CD14-positive monocyte (primary cell): ENCODE data around the gene HDAC8. TPM values are rescaled to one million over a fixed set of nuclear protein-coding genes. Genes with fewer than 3 reads are reported as not detected.

Experiments used
- DNase-seq, 3 donors: peaks; one replicate each; pipeline ENCODE4 v3.0.0-alpha.2; 2011 to 2022
- H2AFZ ChIP-seq: 2 replicates; pipeline ENCODE4 v1.6.0; 2012; ENCODE audit warnings: mild to moderate bottlenecking, low read depth, low read length, inconsistent platforms; ENCODE audit not compliant: insufficient read depth, poor library complexity, severe bottlenecking
- H3K27ac ChIP-seq, 2 donors: 1 replicate in 1 of 2; 2 replicates in 1 of 2; pipeline ENCODE4 v1.5.1; 2012 to 2013; ENCODE audit warnings: low read length in 2 of 2, control low read depth in 1 of 2, inconsistent platforms in 1 of 2, low read depth in 1 of 2, mild to moderate bottlenecking in 1 of 2
- H3K27me3 ChIP-seq, 2 donors: one replicate each; pipeline versions ENCODE4 v1.6.0 to v1.6.1; 2011 to 2013; ENCODE audit warnings: low read length in 2 of 2; ENCODE audit not compliant: control insufficient read depth in 2 of 2, insufficient read depth in 2 of 2
- H3K36me3 ChIP-seq, 2 donors: replicated peaks in 1 of 2; 1 replicate in 1 of 2; 2 replicates in 1 of 2; pipeline versions ENCODE4 v1.5.1 to v1.6.1; 2012 to 2013; ENCODE audit warnings: low read length in 2 of 2, control low read depth in 1 of 2, inconsistent platforms in 1 of 2, mild to moderate bottlenecking in 1 of 2; ENCODE audit not compliant: insufficient read depth in 2 of 2, control insufficient read depth in 1 of 2
- H3K4me1 ChIP-seq, 2 donors: 1 replicate in 1 of 2; 2 replicates in 1 of 2; pipeline versions ENCODE4 v1.5.1 to v1.6.1; 2012 to 2013; ENCODE audit warnings: low read length in 2 of 2, control low read depth in 1 of 2, inconsistent platforms in 1 of 2, mild to moderate bottlenecking in 1 of 2, moderate library complexity in 1 of 2; ENCODE audit not compliant: insufficient read depth in 2 of 2, control insufficient read depth in 1 of 2
- H3K4me2 ChIP-seq: replicated peaks from 2 replicates; pipeline ENCODE3; 2012; ENCODE audit warnings: low read length, moderate library complexity, mild to moderate bottlenecking; ENCODE audit not compliant: poor library complexity, severe bottlenecking; ENCODE audit errors: extremely low read depth
- H3K4me3 ChIP-seq, 3 experiments: fragments of 200-600 bp in 1 of 3; sonication (generic) in 1 of 3; replicated peaks in 1 of 3; 1 replicate in 2 of 3; 2 replicates in 1 of 3; pipeline ENCODE4 v1.5.1; 2011 to 2013; ENCODE audit warnings: low read length in 3 of 3, mild to moderate bottlenecking in 3 of 3, control low read depth in 2 of 3, low read depth in 2 of 3, inconsistent platforms in 1 of 3, moderate library complexity in 1 of 3
- H3K79me2 ChIP-seq: 2 replicates; pipeline ENCODE4 v1.6.0; 2012; ENCODE audit warnings: mild to moderate bottlenecking, control low read depth, inconsistent platforms, low read length, moderate library complexity; ENCODE audit not compliant: insufficient read depth
- H3K9ac ChIP-seq: 2 replicates; pipeline ENCODE4 v1.6.0; 2017; ENCODE audit warnings: low read length, mild to moderate bottlenecking; ENCODE audit not compliant: insufficient read depth, poor library complexity, severe bottlenecking
- H3K9me3 ChIP-seq, 2 donors: replicated peaks in 1 of 2; 1 replicate in 1 of 2; 2 replicates in 1 of 2; pipeline versions ENCODE4 v1.5.1 to v1.6.1; 2012 to 2013; ENCODE audit warnings: low read length in 2 of 2, control low read depth in 1 of 2; ENCODE audit not compliant: control insufficient read depth in 1 of 2, insufficient read depth in 1 of 2
- H4K20me1 ChIP-seq: 2 replicates; pipeline ENCODE4 v1.6.0; 2012; ENCODE audit warnings: mild to moderate bottlenecking, low read length, control low read depth, moderate library complexity; ENCODE audit not compliant: insufficient read depth
- H3K27ac Mint-ChIP-seq, 7 donors: one replicate each; pipeline ENCODE4 v1.8.0; 2020; ENCODE audit warnings: mild to moderate bottlenecking in 7 of 7, mixed read lengths in 7 of 7, moderate library complexity in 6 of 7, inconsistent platforms in 2 of 7
- H3K27me3 Mint-ChIP-seq, 3 donors: one replicate each; pipeline ENCODE4 v1.8.0; 2021 to 2022; ENCODE audit warnings: low read depth in 3 of 3, mild to moderate bottlenecking in 3 of 3, mixed read lengths in 3 of 3, moderate library complexity in 3 of 3, inconsistent platforms in 1 of 3
- H3K36me3 Mint-ChIP-seq, 2 donors: one replicate each; pipeline ENCODE4 v1.8.0; 2020; ENCODE audit warnings: mixed read lengths in 2 of 2, inconsistent platforms in 1 of 2, mild to moderate bottlenecking in 1 of 2
- H3K4me1 Mint-ChIP-seq: one replicate; pipeline ENCODE4 v1.8.0; 2020; ENCODE audit warnings: mild to moderate bottlenecking, mixed read lengths
- H3K4me3 Mint-ChIP-seq, 2 donors: one replicate each; pipeline ENCODE4 v1.8.0; 2020; ENCODE audit warnings: mild to moderate bottlenecking in 2 of 2, mixed read lengths in 2 of 2, moderate library complexity in 1 of 2
- H3K9me3 Mint-ChIP-seq, 7 donors: one replicate each; pipeline ENCODE4 v1.8.0; 2020 to 2022; ENCODE audit warnings: mixed read lengths in 7 of 7, mild to moderate bottlenecking in 6 of 7, moderate library complexity in 6 of 7, inconsistent platforms in 2 of 7
- CTCF ChIP-seq: fragments of 200-600 bp; IDR thresholded peaks from one replicate; pipeline ENCODE4 v1.8.0; 2022; ENCODE audit warnings: antibody characterized with exemption, mild to moderate bottlenecking
- WGBS: methylation state at CpG from one replicate; pipeline ENCODE4 v1.1.5; 2013; ENCODE audit warnings: missing lambda C conversion rate; ENCODE audit not compliant: insufficient coverage; 5-methylcytosine and 5-hydroxymethylcytosine counted together
- intact Hi-C, 2 donors: fragments of 100-400 bp; cut with micrococcal nuclease; formaldehyde crosslinking; loops; one replicate each; pipeline versions ENCODE4 v1.15.0 to v1.15.1; 2023
- polyA plus RNA-seq, 3 donors: library from polyadenylated mRNA; depleted of rRNA in 1 of 3; unstranded in 2 of 3; stranded (reverse) in 1 of 3; fragments of 300-500 nt in 2 of 3; fragments of >200 nt in 1 of 3; fragmentation: Illumina TruSeq in 2 of 3; gene quantifications; 1 replicate in 2 of 3; 2 replicates in 1 of 3; pipeline ENCODE4 v1.2.3, GENCODE V29; 2012 to 2021

The HDAC8 gene
- polyA plus RNA-seq, 3 donors = 14.3 to 22.9 (median 20.5) TPM

GRCh38 chrX:72621163-72621562 is 48.5 kb upstream of the HDAC8 start:
- TF ChIP-seq CTCF = no peak
- no peaks in the 10 kb centered on the region for H4K20me1 ChIP-seq
- no peak for DNase-seq
- H3K36me3 ChIP-seq = no peaks in the 10 kb centered on the region
- Mint-ChIP-seq H3K27ac (peak overlapping the region in 1 of 7 donors; percentile 15), H3K27me3 (peaks cover 0 to 2% (median 1%) of the 10 kb centered on the region in 3 donors), H3K4me3 (no peak overlapping the region), H3K9me3 (no peaks in the 10 kb centered on the region), H3K4me1 (no peaks in the 10 kb centered on the region), H3K36me3 (no peaks in the 10 kb centered on the region)
- intact Hi-C loops = no loop called here
- no CpG with 5 or more reads among the region's 1 CpG for WGBS
- H3K27ac ChIP-seq = no peak overlapping the region
- H3K4me1 ChIP-seq = no peaks in the 10 kb centered on the region
- no peaks in the 10 kb centered on the region for H3K9me3 ChIP-seq
- H3K27me3 ChIP-seq = no peaks in the 10 kb centered on the region
- H2AFZ ChIP-seq = no peak overlapping the region
- H3K79me2 ChIP-seq = no peaks in the 10 kb centered on the region
- no peak overlapping the region for H3K9ac ChIP-seq
- H3K4me2 ChIP-seq = no peak overlapping the region
- H3K4me3 ChIP-seq = no peak overlapping the region

GRCh38 chrX:72620550-72621145 is 48.0 kb upstream of the HDAC8 start:
- Mint-ChIP-seq H3K27ac (peak overlapping the region in 1 of 7 donors; percentile 15), H3K4me3 (no peak overlapping the region), H3K36me3 (no peaks in the 10 kb centered on the region), H3K9me3 (no peaks in the 10 kb centered on the region), H3K27me3 (peaks cover 0 to 2% (median 1%) of the 10 kb centered on the region in 3 donors), H3K4me1 (no peaks in the 10 kb centered on the region)
- Histone ChIP-seq H3K27ac (no peak overlapping the region), H3K9me3 (no peaks in the 10 kb centered on the region), H3K4me2 (no peak overlapping the region), H3K36me3 (no peaks in the 10 kb centered on the region), H3K9ac (no peak overlapping the region), H3K4me1 (no peaks in the 10 kb centered on the region), H3K27me3 (no peaks in the 10 kb centered on the region), H4K20me1 (no peaks in the 10 kb centered on the region), H2AFZ (no peak overlapping the region), H3K79me2 (no peaks in the 10 kb centered on the region), H3K4me3 (no peak overlapping the region)
- DNase-seq = no peak
- WGBS = 67% methylated on average over 3 of the region's 9 CpGs
- intact Hi-C loops = no loop called here
- no peak for TF ChIP-seq CTCF
